ENCODE results near the gene PPIP5K1.

GRCh38 chr15:43492673-43493601 is 97.1 kb downstream of the PPIP5K1 start, which contains the start of gene TP53BP1:
- TF ChIP-seq POLR2A (IDR thresholded peaks at IDR 0.05), result no peak
- TF ChIP-seq CTCF (IDR thresholded peaks at IDR 0.05), result no peak
